Endodermal cell (in vitro differentiated cells): ENCODE measurements around the gene ZNF280A. TPM values are rescaled to one million over a fixed set of nuclear protein-coding genes. Genes with fewer than 3 reads are reported as not detected.

Experiments
- DNase-seq: peaks from one replicate; pipeline ENCODE4 v3.0.0-alpha.2; 2017
- H3K27ac ChIP-seq: 2 replicates; pipeline ENCODE4 v1.5.1; 2013; ENCODE audit warnings: mild to moderate bottlenecking, low read depth, low read length, moderate library complexity
- H3K27me3 ChIP-seq: 2 replicates; pipeline ENCODE4 v1.6.1; 2013; ENCODE audit warnings: mild to moderate bottlenecking, low read length, moderate library complexity; ENCODE audit not compliant: insufficient read depth, control insufficient read depth, poor library complexity, severe bottlenecking
- H3K36me3 ChIP-seq: 2 replicates; pipeline ENCODE4 v1.7.0; 2013; ENCODE audit warnings: mild to moderate bottlenecking, low read length, moderate library complexity; ENCODE audit not compliant: control insufficient read depth, insufficient read depth
- H3K4me1 ChIP-seq: one replicate; pipeline ENCODE4 v1.7.0; 2013; ENCODE audit warnings: low read length; ENCODE audit not compliant: control insufficient read depth, insufficient read depth
- H3K4me3 ChIP-seq: 2 replicates; pipeline ENCODE4 v1.5.1; 2013; ENCODE audit warnings: mild to moderate bottlenecking, low read length, moderate library complexity
- H3K9ac ChIP-seq: 2 replicates; pipeline ENCODE4 v1.6.1; 2013; ENCODE audit warnings: mild to moderate bottlenecking, low read length, moderate library complexity; ENCODE audit not compliant: poor library complexity, severe bottlenecking; ENCODE audit errors: extremely low read depth
- H3K9me3 ChIP-seq: 2 replicates; pipeline ENCODE4 v1.6.1; 2013; ENCODE audit warnings: mild to moderate bottlenecking, low read length, moderate library complexity; ENCODE audit not compliant: control insufficient read depth
- H3K27ac Mint-ChIP-seq: 2 replicates; pipeline ENCODE4 v1.8.0; 2020; ENCODE audit warnings: mixed read lengths
- H3K27me3 Mint-ChIP-seq: 2 replicates; pipeline ENCODE4 v1.8.0; 2021; ENCODE audit warnings: mild to moderate bottlenecking, mixed read lengths; ENCODE audit not compliant: insufficient read depth
- H3K36me3 Mint-ChIP-seq: 2 replicates; pipeline ENCODE4 v1.8.0; 2020; ENCODE audit warnings: low read depth, mixed read lengths
- H3K4me1 Mint-ChIP-seq: 2 replicates; pipeline ENCODE4 v1.8.0; 2020; ENCODE audit warnings: mixed read lengths
- H3K4me3 Mint-ChIP-seq: 2 replicates; pipeline ENCODE4 v1.8.0; 2020; ENCODE audit warnings: mild to moderate bottlenecking, moderate library complexity, mixed read lengths
- H3K9me3 Mint-ChIP-seq: 2 replicates; pipeline ENCODE4 v1.8.0; 2020; ENCODE audit warnings: mild to moderate bottlenecking, mixed read lengths
- WGBS, 2 experiments: methylation state at CpG; one replicate each; pipeline versions ENCODE4 v1.1.5 to v1.1.7; 2013; ENCODE audit warnings: missing lambda C conversion rate in 2 of 2, mixed read lengths in 1 of 2; ENCODE audit not compliant: insufficient coverage in 1 of 2, insufficient read length in 1 of 2; 5-methylcytosine and 5-hydroxymethylcytosine counted together
- total RNA-seq, 2 donors: library from RNA; stranded (reverse); fragmentation: NEBNext Ultra II Directional in 1 of 2; extraction: Animal tissue kit (Norgen Biotek cat#: 25700) in 1 of 2; gene quantifications; 2 replicates in 1 of 2; 3 replicates in 1 of 2; pipeline ENCODE4 v1.2.1, GENCODE V29; 2021
- TF ChIP-seq, protein P1 (sequence below): fragments of 200-600 bp; sonication (generic); conservative IDR thresholded peaks from 2 replicates; pipeline ENCODE4 v1.5.0; 2021; ENCODE audit warnings: antibody characterized with exemption, mild to moderate bottlenecking

The ZNF280A gene
- total RNA-seq, 2 donors from 2014 or later: 0.55 to 2.1 TPM

DNA sequence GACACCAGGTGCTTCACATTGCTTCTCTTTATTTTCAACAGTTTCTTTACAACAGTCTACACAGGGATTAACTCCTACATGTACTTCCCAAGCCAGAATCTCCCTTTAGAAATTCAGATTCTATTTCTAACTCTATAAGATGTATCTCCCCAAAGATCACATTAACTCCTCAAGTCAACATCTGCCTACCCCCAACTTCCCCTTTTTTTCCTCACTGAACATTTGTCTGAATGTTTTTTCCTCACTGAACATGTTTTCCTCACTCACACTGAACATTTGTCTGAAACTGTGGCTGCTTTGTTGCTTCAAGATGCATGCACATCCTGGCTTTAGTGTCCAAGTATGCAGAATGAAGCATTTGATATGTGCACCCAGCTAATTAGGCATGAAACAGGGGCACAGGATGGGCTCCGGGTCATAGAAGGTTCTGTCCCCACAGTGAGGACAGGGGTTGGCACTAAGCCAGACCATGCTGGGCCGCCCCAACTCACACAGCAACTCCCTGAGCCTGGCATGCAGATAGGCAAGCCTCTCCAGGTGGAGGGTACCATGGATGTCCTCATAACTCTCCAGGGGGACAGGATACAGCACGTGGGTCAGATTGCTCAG is 27.7 kb upstream of the ZNF280A start:
- no peak overlapping the region for H3K27ac ChIP-seq
- H3K9ac ChIP-seq: no peak overlapping the region
- H3K27ac Mint-ChIP-seq: no peak overlapping the region
- peaks cover 86% of the 10 kb centered on the region for H3K27me3 Mint-ChIP-seq
- H3K4me3 Mint-ChIP-seq: no peak overlapping the region
- no peaks in the 10 kb centered on the region for H3K36me3 Mint-ChIP-seq
- DNase-seq: no peak
- peaks cover under 1% of the 10 kb centered on the region for H3K4me1 Mint-ChIP-seq
- H3K9me3 Mint-ChIP-seq: no peaks in the 10 kb centered on the region
- H3K9me3 ChIP-seq: no peaks in the 10 kb centered on the region
- H3K27me3 ChIP-seq: peaks cover 58% of the 10 kb centered on the region
- H3K36me3 ChIP-seq: no peaks in the 10 kb centered on the region
- TF ChIP-seq, protein P1, sequence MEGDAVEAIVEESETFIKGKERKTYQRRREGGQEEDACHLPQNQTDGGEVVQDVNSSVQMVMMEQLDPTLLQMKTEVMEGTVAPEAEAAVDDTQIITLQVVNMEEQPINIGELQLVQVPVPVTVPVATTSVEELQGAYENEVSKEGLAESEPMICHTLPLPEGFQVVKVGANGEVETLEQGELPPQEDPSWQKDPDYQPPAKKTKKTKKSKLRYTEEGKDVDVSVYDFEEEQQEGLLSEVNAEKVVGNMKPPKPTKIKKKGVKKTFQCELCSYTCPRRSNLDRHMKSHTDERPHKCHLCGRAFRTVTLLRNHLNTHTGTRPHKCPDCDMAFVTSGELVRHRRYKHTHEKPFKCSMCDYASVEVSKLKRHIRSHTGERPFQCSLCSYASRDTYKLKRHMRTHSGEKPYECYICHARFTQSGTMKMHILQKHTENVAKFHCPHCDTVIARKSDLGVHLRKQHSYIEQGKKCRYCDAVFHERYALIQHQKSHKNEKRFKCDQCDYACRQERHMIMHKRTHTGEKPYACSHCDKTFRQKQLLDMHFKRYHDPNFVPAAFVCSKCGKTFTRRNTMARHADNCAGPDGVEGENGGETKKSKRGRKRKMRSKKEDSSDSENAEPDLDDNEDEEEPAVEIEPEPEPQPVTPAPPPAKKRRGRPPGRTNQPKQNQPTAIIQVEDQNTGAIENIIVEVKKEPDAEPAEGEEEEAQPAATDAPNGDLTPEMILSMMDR: no peak
- WGBS, 2 experiments: 65% methylated on average over 3 of the region's 3 CpGs; no CpG with 5 or more reads in 1 of the 2 experiments
- no peak overlapping the region for H3K4me3 ChIP-seq
- no peaks in the 10 kb centered on the region for H3K4me1 ChIP-seq

DNA sequence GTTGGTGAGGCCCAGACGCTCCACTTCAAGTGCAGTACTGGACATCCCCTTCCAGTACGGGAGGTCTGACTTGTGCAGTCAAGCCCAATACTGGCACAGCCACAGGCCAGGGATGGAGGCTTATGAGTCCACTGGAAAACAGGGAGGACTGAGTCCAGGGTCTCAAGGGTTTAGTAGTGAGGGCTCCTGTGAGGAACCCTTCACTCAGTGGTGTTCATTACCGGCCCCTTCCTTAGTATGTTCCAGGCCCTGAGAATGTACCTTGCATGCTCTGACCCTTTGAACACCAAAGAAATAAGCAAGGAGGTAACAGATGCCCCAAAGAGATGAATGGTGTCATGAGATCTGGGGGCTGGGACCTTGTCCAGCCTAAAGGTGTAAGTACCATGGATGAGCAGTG is 27.2 kb upstream of the ZNF280A start:
- H3K4me3 Mint-ChIP-seq: no peak overlapping the region
- peaks cover 89% of the 10 kb centered on the region for H3K27me3 Mint-ChIP-seq
- H3K27ac Mint-ChIP-seq: no peak overlapping the region
- Histone ChIP-seq H3K27me3 (peaks cover 63% of the 10 kb centered on the region), H3K9me3 (no peaks in the 10 kb centered on the region), H3K36me3 (no peaks in the 10 kb centered on the region), H3K4me1 (no peaks in the 10 kb centered on the region), H3K9ac (no peak overlapping the region), H3K4me3 (no peak overlapping the region), H3K27ac (no peak overlapping the region)
- no peak for DNase-seq
- no peaks in the 10 kb centered on the region for H3K4me1 Mint-ChIP-seq
- H3K36me3 Mint-ChIP-seq: no peaks in the 10 kb centered on the region
- WGBS, 2 experiments: 85 to 91% methylated on average over 3 of the region's 3 CpGs
- H3K9me3 Mint-ChIP-seq: no peaks in the 10 kb centered on the region
- TF ChIP-seq, protein P1: no peak

DNA sequence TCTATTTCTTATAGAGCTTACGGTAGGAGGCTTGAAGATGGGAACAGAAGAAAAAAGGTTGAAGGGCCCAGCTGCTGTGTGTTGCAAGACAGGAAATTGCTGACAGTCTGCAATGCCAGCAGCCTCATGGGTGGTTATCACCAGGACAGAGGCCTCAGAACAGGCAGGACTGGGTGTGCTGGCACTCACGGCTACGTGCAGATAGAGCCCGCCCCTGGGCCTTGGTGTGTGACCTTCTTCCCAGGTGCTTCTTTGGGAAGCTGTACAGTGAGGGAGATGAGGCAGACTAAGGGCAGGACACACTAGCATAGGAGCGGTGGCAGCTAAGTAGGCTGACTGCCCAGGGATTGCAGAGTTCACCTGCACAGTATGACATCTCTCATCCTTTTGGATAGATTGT is 26.4 kb upstream of the ZNF280A start:
- Mint-ChIP-seq H3K27me3 (peaks cover 94% of the 10 kb centered on the region), H3K4me3 (no peak overlapping the region), H3K9me3 (no peaks in the 10 kb centered on the region), H3K4me1 (no peaks in the 10 kb centered on the region), H3K36me3 (no peaks in the 10 kb centered on the region), H3K27ac (no peak overlapping the region)
- 80 to 89% methylated on average over 3 to 5 of the region's 5 CpGs for WGBS, 2 experiments
- no peak for DNase-seq
- H3K27me3 ChIP-seq: peaks cover 59% of the 10 kb centered on the region
- TF ChIP-seq, protein P1: no peak
- no peaks in the 10 kb centered on the region for H3K9me3 ChIP-seq
- H3K36me3 ChIP-seq: no peaks in the 10 kb centered on the region
- no peak overlapping the region for H3K9ac ChIP-seq
- H3K4me3 ChIP-seq: no peak overlapping the region
- no peaks in the 10 kb centered on the region for H3K4me1 ChIP-seq
- H3K27ac ChIP-seq: no peak overlapping the region
